ENCODE results near the gene RUNDC1. TPM values are rescaled to one million over a fixed set of nuclear protein-coding genes. Genes with fewer than 3 reads are reported as not detected.

RUNDC1 gene
- total and polyA plus RNA-seq, 9 donors: 6.1 to 19.4 (median 12.1) TPM

GRCh38 chr17:43013296-43013695, 32.9 kb downstream of the RUNDC1 start:
- TF ChIP-seq EP300 (IDR thresholded peaks at IDR 0.05): no peak
- TF ChIP-seq POLR2A (IDR thresholded peaks at IDR 0.05): no peak
- Histone ChIP-seq H3K27me3 (no peaks in the 10 kb centered on the region), H3K27ac (no peak overlapping the region), H3K4me3 (no peak overlapping the region), H3K4me1 (ENCODE audit: insufficient read depth) (peaks cover 5% of the 10 kb centered on the region), H3K9me3 (no peaks in the 10 kb centered on the region), H3K36me3 (no peaks in the 10 kb centered on the region)
- whole genome bisulfite sequencing, 3 donors: 77 to 81% (median 79%) methylated on average over 8 of the region's 8 CpGs
- intact Hi-C loops (cut with DNase I): no loop called here
- no peak for DNase-seq

- Histone ChIP-seq H3K27me3 (no peaks in the 10 kb centered on the region), H3K27ac (no peak overlapping the region), H3K4me1 (ENCODE audit: insufficient read depth) (peaks cover 8% of the 10 kb centered on the region), H3K4me3 (no peak overlapping the region), H3K9me3 (no peaks in the 10 kb centered on the region), H3K36me3 (no peaks in the 10 kb centered on the region)
- intact Hi-C loops (cut with DNase I): no loop called here
- peak in 1 of 5 donors; percentile 67 for DNase-seq
- no peak for TF ChIP-seq EP300 (IDR thresholded peaks at IDR 0.05)
- TF ChIP-seq POLR2A (IDR thresholded peaks at IDR 0.05): no peak
- TF ChIP-seq CTCF (IDR thresholded peaks at IDR 0.05): no peak
- WGBS, 3 donors: 49 to 58% (median 56%) methylated on average over 12 of the region's 12 CpGs
Measured at GRCh38 chr17:43014020-43014648, 33.8 kb downstream of the RUNDC1 start.

GRCh38 chr17:43014649-43015542, 34.5 kb downstream of the RUNDC1 start:
- DNase-seq: no peak
- WGBS, 3 donors: 51 to 56% (median 53%) methylated on average over 8 of the region's 8 CpGs
- peak overlapping the region in 1 of 2 donors; percentile 15 for H3K27ac ChIP-seq
- H3K4me1 ChIP-seq (ENCODE audit: insufficient read depth): peaks cover 13% of the 10 kb centered on the region
- TF ChIP-seq CTCF (IDR thresholded peaks at IDR 0.05) (no peak), POLR2A (IDR thresholded peaks at IDR 0.05) (no peak), EP300 (IDR thresholded peaks at IDR 0.05) (no peak)
- no peaks in the 10 kb centered on the region for H3K27me3 ChIP-seq
- H3K4me3 ChIP-seq: no peak overlapping the region
- intact Hi-C loops (cut with DNase I): no loop called here
- no peaks in the 10 kb centered on the region for H3K9me3 ChIP-seq
- no peaks in the 10 kb centered on the region for H3K36me3 ChIP-seq

GRCh38 chr17:43015579-43015978, 35.2 kb downstream of the RUNDC1 start:
- peak overlapping the region in 1 of 2 donors; percentile 15 for H3K27ac ChIP-seq
- 35 to 39% (median 35%) methylated on average over 9 of the region's 9 CpGs for WGBS, 3 donors
- no peaks in the 10 kb centered on the region for H3K36me3 ChIP-seq
- DNase-seq: peak in 2 of 5 donors; percentile 58 to 69
- no peak overlapping the region for H3K4me3 ChIP-seq
- peaks cover 19% of the 10 kb centered on the region for H3K4me1 ChIP-seq (ENCODE audit: insufficient read depth)
- H3K9me3 ChIP-seq: no peaks in the 10 kb centered on the region
- no peak for TF ChIP-seq POLR2A (IDR thresholded peaks at IDR 0.05)
- TF ChIP-seq EP300 (IDR thresholded peaks at IDR 0.05): no peak
- TF ChIP-seq CTCF (IDR thresholded peaks at IDR 0.05): no peak
- no peaks in the 10 kb centered on the region for H3K27me3 ChIP-seq
- intact Hi-C loops (cut with DNase I): no loop called here
